Parathyroid adenoma (tissue), 2 donors: ENCODE measurements around the gene ADAM22.

Source experiments
- H2AFZ ChIP-seq: fragments of 300-600 bp; sonication (generic); one replicate; pipeline ENCODE4 v1.7.0; 2017; ENCODE audit warnings: antibody characterized with exemption, mild to moderate bottlenecking
- H3K27ac ChIP-seq: fragments of 300-600 bp; sonication (generic); one replicate; pipeline ENCODE4 v1.7.0; 2017
- H3K27me3 ChIP-seq: fragments of 300-600 bp; sonication (generic); one replicate; pipeline ENCODE4 v1.7.0; 2017; ENCODE audit warnings: low read length; ENCODE audit not compliant: control insufficient read depth, insufficient read depth
- H3K36me3 ChIP-seq: fragments of 300-600 bp; sonication (generic); one replicate; pipeline ENCODE4 v1.7.0; 2017; ENCODE audit warnings: low read length; ENCODE audit not compliant: control insufficient read depth, insufficient read depth
- H3K4me1 ChIP-seq: fragments of 300-600 bp; sonication (generic); one replicate; pipeline ENCODE4 v1.7.0; 2017; ENCODE audit warnings: control low read depth
- H3K4me2 ChIP-seq: fragments of 300-600 bp; sonication (generic); one replicate; pipeline ENCODE4 v1.7.0; 2017; ENCODE audit warnings: low read length
- H3K4me3 ChIP-seq: fragments of 300-600 bp; sonication (generic); one replicate; pipeline ENCODE4 v1.7.0; 2017; ENCODE audit warnings: low read depth, low read length
- H3K79me2 ChIP-seq: fragments of 300-600 bp; sonication (generic); one replicate; pipeline ENCODE4 v1.7.0; 2017; ENCODE audit warnings: control low read depth
- H3K9ac ChIP-seq: fragments of 300-600 bp; sonication (generic); one replicate; pipeline ENCODE4 v1.7.0; 2017; ENCODE audit warnings: mild to moderate bottlenecking
- H3K9me3 ChIP-seq: fragments of 300-600 bp; sonication (generic); one replicate; pipeline ENCODE4 v1.7.0; 2017; ENCODE audit warnings: low read length; ENCODE audit not compliant: control insufficient read depth
- TF ChIP-seq, protein P1 (sequence below): fragments of 300-600 bp; sonication (generic); IDR thresholded peaks from one replicate; pipeline ENCODE4 v1.7.0; 2017; ENCODE audit warnings: antibody characterized with exemption, mild to moderate bottlenecking
- donor health status: primary hyperparathyroidism.

ADAM22 gene

GRCh38 chr7:88091988-88092675 lies 158.1 kb downstream of the ADAM22 start:
- TF ChIP-seq, protein P1, sequence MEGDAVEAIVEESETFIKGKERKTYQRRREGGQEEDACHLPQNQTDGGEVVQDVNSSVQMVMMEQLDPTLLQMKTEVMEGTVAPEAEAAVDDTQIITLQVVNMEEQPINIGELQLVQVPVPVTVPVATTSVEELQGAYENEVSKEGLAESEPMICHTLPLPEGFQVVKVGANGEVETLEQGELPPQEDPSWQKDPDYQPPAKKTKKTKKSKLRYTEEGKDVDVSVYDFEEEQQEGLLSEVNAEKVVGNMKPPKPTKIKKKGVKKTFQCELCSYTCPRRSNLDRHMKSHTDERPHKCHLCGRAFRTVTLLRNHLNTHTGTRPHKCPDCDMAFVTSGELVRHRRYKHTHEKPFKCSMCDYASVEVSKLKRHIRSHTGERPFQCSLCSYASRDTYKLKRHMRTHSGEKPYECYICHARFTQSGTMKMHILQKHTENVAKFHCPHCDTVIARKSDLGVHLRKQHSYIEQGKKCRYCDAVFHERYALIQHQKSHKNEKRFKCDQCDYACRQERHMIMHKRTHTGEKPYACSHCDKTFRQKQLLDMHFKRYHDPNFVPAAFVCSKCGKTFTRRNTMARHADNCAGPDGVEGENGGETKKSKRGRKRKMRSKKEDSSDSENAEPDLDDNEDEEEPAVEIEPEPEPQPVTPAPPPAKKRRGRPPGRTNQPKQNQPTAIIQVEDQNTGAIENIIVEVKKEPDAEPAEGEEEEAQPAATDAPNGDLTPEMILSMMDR = no peak
- Histone ChIP-seq H3K79me2 (no peaks in the 10 kb centered on the region), H3K27ac (no peak overlapping the region), H3K4me3 (no peak overlapping the region), H3K4me2 (no peak overlapping the region), H3K4me1 (no peaks in the 10 kb centered on the region), H2AFZ (no peak overlapping the region), H3K9ac (no peak overlapping the region), H3K9me3 (no peaks in the 10 kb centered on the region), H3K36me3 (no peaks in the 10 kb centered on the region), H3K27me3 (no peaks in the 10 kb centered on the region)

- H3K27ac ChIP-seq = no peak overlapping the region
- TF ChIP-seq, protein P1 = no peak
- H3K4me1 ChIP-seq = no peaks in the 10 kb centered on the region
- H2AFZ ChIP-seq = no peak overlapping the region
- no peak overlapping the region for H3K9ac ChIP-seq
- H3K9me3 ChIP-seq = no peaks in the 10 kb centered on the region
- H3K4me3 ChIP-seq = no peak overlapping the region
- H3K4me2 ChIP-seq = no peak overlapping the region
- H3K79me2 ChIP-seq = no peaks in the 10 kb centered on the region
- no peaks in the 10 kb centered on the region for H3K36me3 ChIP-seq
- H3K27me3 ChIP-seq = no peaks in the 10 kb centered on the region
Measured at GRCh38 chr7:88092676-88092999, 158.6 kb downstream of the ADAM22 start.

DNA sequence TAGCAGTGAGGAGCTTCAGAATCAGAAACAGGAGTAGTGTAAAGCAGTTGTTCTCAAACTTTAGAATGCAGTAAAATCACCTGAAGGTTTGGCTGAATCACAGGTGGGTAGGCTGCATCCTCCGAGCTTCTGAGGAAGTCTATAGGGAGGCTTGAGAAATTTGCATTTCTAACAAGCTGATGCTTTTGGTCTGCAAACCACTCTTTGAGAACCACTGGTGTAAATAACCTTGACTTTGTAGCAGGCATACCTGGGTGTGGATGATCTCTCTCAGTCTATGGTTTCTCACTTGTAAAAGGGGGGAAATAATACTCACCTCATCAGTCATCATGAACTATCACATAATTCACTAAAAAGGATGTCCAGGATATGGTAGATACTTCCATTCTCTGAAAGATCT lies 167.7 kb downstream of the ADAM22 start:
- Histone ChIP-seq H3K9ac (no peak overlapping the region), H3K27ac (no peak overlapping the region)

DNA sequence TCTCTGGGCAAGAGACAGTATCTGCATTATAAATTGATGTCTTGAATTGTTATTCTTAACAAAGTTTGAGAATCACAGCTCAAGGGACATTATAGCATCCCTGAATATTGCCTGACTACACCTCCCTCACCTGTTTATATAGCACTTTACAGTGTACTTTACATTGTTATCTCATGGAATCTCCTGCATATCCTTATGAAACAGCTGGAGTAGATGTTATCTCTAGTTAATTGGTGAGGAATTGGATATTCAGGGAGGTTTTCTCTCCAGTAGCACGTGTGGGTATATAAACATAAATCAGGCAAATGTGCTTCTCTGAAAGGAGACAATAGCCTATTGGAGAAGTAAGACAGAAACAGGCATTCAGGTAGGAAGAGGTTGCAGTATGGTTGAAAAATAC lies 168.6 kb downstream of the ADAM22 start:
- Histone ChIP-seq H3K9ac (no peak overlapping the region), H3K79me2 (no peaks in the 10 kb centered on the region), H3K4me3 (no peak overlapping the region), H3K9me3 (no peaks in the 10 kb centered on the region), H3K4me2 (no peak overlapping the region), H3K27me3 (no peaks in the 10 kb centered on the region), H2AFZ (no peak overlapping the region), H3K4me1 (no peaks in the 10 kb centered on the region), H3K27ac (no peak overlapping the region), H3K36me3 (no peaks in the 10 kb centered on the region)
- TF ChIP-seq, protein P1 = no peak

More for the DNA sequence above, 167.7 kb downstream of the ADAM22 start:
- H3K4me3 ChIP-seq = no peak overlapping the region
- no peaks in the 10 kb centered on the region for H3K79me2 ChIP-seq
- H2AFZ ChIP-seq = no peak overlapping the region
- TF ChIP-seq, protein P1 = no peak
- H3K4me2 ChIP-seq = no peak overlapping the region
- H3K9me3 ChIP-seq = no peaks in the 10 kb centered on the region
- H3K36me3 ChIP-seq = no peaks in the 10 kb centered on the region
- no peaks in the 10 kb centered on the region for H3K4me1 ChIP-seq
- no peaks in the 10 kb centered on the region for H3K27me3 ChIP-seq

DNA sequence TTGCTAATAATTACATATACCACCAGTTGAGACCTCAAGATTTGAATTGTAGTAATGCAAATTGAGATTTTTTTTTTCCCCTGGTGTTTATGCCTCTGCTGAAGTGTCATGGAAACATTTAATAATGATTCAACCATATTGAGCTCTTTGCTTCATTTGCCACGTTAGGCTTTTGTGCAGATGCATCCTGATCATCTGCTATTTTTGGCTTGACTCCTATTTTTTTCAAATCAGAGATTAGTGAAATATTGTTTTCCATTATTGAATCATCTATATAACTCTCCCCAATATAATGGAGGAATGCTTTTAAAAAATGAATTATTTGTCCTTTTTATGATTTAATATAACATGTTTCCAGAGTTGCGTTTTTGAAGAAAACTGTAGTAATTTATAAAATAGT lies 170.7 kb downstream of the ADAM22 start:
- H3K36me3 ChIP-seq = no peaks in the 10 kb centered on the region
- no peak overlapping the region for H3K4me3 ChIP-seq
- H3K79me2 ChIP-seq = no peaks in the 10 kb centered on the region
- H3K27me3 ChIP-seq = no peaks in the 10 kb centered on the region
- no peak overlapping the region for H3K27ac ChIP-seq
- H3K9ac ChIP-seq = no peak overlapping the region
- TF ChIP-seq, protein P1 = no peak
- H3K4me2 ChIP-seq = no peak overlapping the region
- H3K9me3 ChIP-seq = no peaks in the 10 kb centered on the region
- peaks cover 2% of the 10 kb centered on the region for H3K4me1 ChIP-seq
- no peak overlapping the region for H2AFZ ChIP-seq
